ENCODE results near the gene NCKIPSD.

GRCh38 chr3:48625600-48625999 lies 60.1 kb downstream of the NCKIPSD start:
- no peak for TF ChIP-seq EZH2 (IDR thresholded peaks at IDR 0.05; ENCODE audit: borderline replicate concordance, low read length)
- TF ChIP-seq CTCF (conservative IDR thresholded peaks at IDR 0.05 in 1 of 2, IDR thresholded peaks at IDR 0.05 in 1 of 2; ENCODE audit: extremely low read depth in 1 of 2, insufficient read depth in 1 of 2, low read depth in 1 of 2, low read length in 2 of 2) = no peak

Measured in mammary epithelial cell (primary cell).